ENCODE measurements around the gene WLS. TPM values are rescaled to one million over a fixed set of nuclear protein-coding genes. Genes with fewer than 3 reads are reported as not detected.
"Not testable (repeated sequence)": the region's sequence is repeated elsewhere in the genome, so short reads cannot be mapped to it uniquely, and the experiment has no call there.

Gene WLS
- total RNA-seq, 2 donors from 2014 or later, result 73.9 to 80.1 TPM

- H3K27ac ChIP-seq, result peak overlapping the region; percentile 61 to 71
- H3K36me3 ChIP-seq, result no peaks in the 10 kb centered on the region
- H3K4me3 ChIP-seq, result peak overlapping the region; percentile 45
- no peaks in the 10 kb centered on the region for H3K27me3 ChIP-seq (replicated peaks; ENCODE audit: insufficient read depth)
- ATAC-seq (ENCODE audit: insufficient number of reproducible peaks, low FRiP score, low read depth) (peak; percentile 51), DNase-seq (ENCODE audit: low spot score) (peak; percentile 77)
- H3K4me1 ChIP-seq (ENCODE audit: control insufficient read depth in 1 of 2, low read depth in 2 of 2), result peaks cover 28 to 69% of the 10 kb centered on the region in 2 donors
- no peaks in the 10 kb centered on the region for H3K9me3 ChIP-seq
- TF ChIP-seq CTCF (IDR thresholded peaks at IDR 0.05), result no peak
These were observed 58.2 kb downstream of the WLS start for GRCh38 chr1:68173936-68174737.

GRCh38 chr1:68173283-68173935, 58.9 kb downstream of the WLS start:
- no peaks in the 10 kb centered on the region for H3K36me3 ChIP-seq
- H3K9me3 ChIP-seq, result no peaks in the 10 kb centered on the region
- H3K27ac ChIP-seq, result peak overlapping the region; percentile 61 to 71
- DNase-seq (ENCODE audit: low spot score), result no peak
- TF ChIP-seq CTCF (IDR thresholded peaks at IDR 0.05), result no peak
- H3K27me3 ChIP-seq (replicated peaks; ENCODE audit: insufficient read depth), result no peaks in the 10 kb centered on the region
- ATAC-seq (ENCODE audit: insufficient number of reproducible peaks, low FRiP score, low read depth), result no peak
- H3K4me1 ChIP-seq (ENCODE audit: control insufficient read depth in 1 of 2, low read depth in 2 of 2), result peaks cover 33 to 69% of the 10 kb centered on the region in 2 donors
- H3K4me3 ChIP-seq, result peak overlapping the region; percentile 45

GRCh38 chr1:68171795-68172194, 60.5 kb downstream of the WLS start:
- ATAC-seq (ENCODE audit: insufficient number of reproducible peaks, low FRiP score, low read depth); H3K9me3 ChIP-seq; H3K4me3 ChIP-seq; DNase-seq (ENCODE audit: low spot score); H3K36me3 ChIP-seq; H3K27me3 ChIP-seq (replicated peaks; ENCODE audit: insufficient read depth); H3K27ac ChIP-seq: not testable (repeated sequence)
- peaks cover 28 to 62% of the 10 kb centered on the region in 2 donors for H3K4me1 ChIP-seq (ENCODE audit: control insufficient read depth in 1 of 2, low read depth in 2 of 2)

- Histone ChIP-seq H3K36me3 (no peaks in the 10 kb centered on the region), H3K4me1 (ENCODE audit: control insufficient read depth in 1 of 2, low read depth in 2 of 2) (peaks cover 11 to 30% of the 10 kb centered on the region in 2 donors), H3K9me3 (no peaks in the 10 kb centered on the region), H3K4me3 (no peak overlapping the region), H3K27me3 (replicated peaks; ENCODE audit: insufficient read depth) (no peaks in the 10 kb centered on the region), H3K27ac (no peak overlapping the region)
- no peak for ATAC-seq (ENCODE audit: insufficient number of reproducible peaks, low FRiP score, low read depth)
- TF ChIP-seq CTCF (IDR thresholded peaks at IDR 0.05), result no peak
- DNase-seq (ENCODE audit: low spot score), result no peak
These were observed 63.7 kb downstream of the WLS start for GRCh38 chr1:68168545-68169171.

GRCh38 chr1:68167211-68167610, 65.1 kb downstream of the WLS start:
- peaks cover 5 to 23% of the 10 kb centered on the region in 2 donors for H3K4me1 ChIP-seq (ENCODE audit: control insufficient read depth in 1 of 2, low read depth in 2 of 2)
- ATAC-seq (ENCODE audit: insufficient number of reproducible peaks, low FRiP score, low read depth), result no peak
- H3K27me3 ChIP-seq (replicated peaks; ENCODE audit: insufficient read depth), result no peaks in the 10 kb centered on the region
- H3K4me3 ChIP-seq, result no peak overlapping the region
- no peak overlapping the region for H3K27ac ChIP-seq
- DNase-seq (ENCODE audit: low spot score), result no peak
- no peak for TF ChIP-seq CTCF (IDR thresholded peaks at IDR 0.05)
- H3K9me3 ChIP-seq, result no peaks in the 10 kb centered on the region
- H3K36me3 ChIP-seq, result peaks cover 4% of the 10 kb centered on the region
